GM21619 (cell line): ENCODE results near the gene PMPCA.

Experiments used
- ATAC-seq: cut with Tn5 transposase; IDR thresholded peaks from one replicate; pipeline ENCODE4 v1.9.1; 2021; ENCODE audit not compliant: unreplicated experiment

PMPCA gene

GRCh38 chr9:136373300-136374182 is 36.9 kb upstream of the PMPCA start, which contains the start of gene CARD9:
TSS of gene CARD9 (minus strand) at chr9:136373669. CDS start at chr9:136372078, 1,591 bp downstream.
- no peak for ATAC-seq

- ATAC-seq: no peak
These were observed 36.3 kb upstream of the PMPCA start for GRCh38 chr9:136374183-136374575.

GRCh38 chr9:136375096-136375495 is 35.4 kb upstream of the PMPCA start:
- ATAC-seq: no peak

GRCh38 chr9:136376457-136376856 is 34.0 kb upstream of the PMPCA start:
- ATAC-seq: no peak

- no peak for ATAC-seq
These were observed 32.9 kb upstream of the PMPCA start for GRCh38 chr9:136377341-136378169.

GRCh38 chr9:136378170-136379002 is 32.1 kb upstream of the PMPCA start:
- ATAC-seq: no peak

GRCh38 chr9:136379003-136379287 is 31.5 kb upstream of the PMPCA start:
- no peak for ATAC-seq

- no peak for ATAC-seq
These were observed 31.1 kb upstream of the PMPCA start for GRCh38 chr9:136379401-136379800.

- ATAC-seq: no peak
These were observed 30.6 kb upstream of the PMPCA start for GRCh38 chr9:136379891-136380290.

GRCh38 chr9:136380381-136380780 is 30.1 kb upstream of the PMPCA start:
- no peak for ATAC-seq

GRCh38 chr9:136381311-136381710 is 29.1 kb upstream of the PMPCA start:
- ATAC-seq: no peak

GRCh38 chr9:136381966-136382513 is 28.4 kb upstream of the PMPCA start:
- no peak for ATAC-seq

GRCh38 chr9:136383436-136383835 is 27.0 kb upstream of the PMPCA start:
- no peak for ATAC-seq

GRCh38 chr9:136385015-136385414 is 25.4 kb upstream of the PMPCA start:
- no peak for ATAC-seq

- ATAC-seq: no peak
These were observed 24.4 kb upstream of the PMPCA start for GRCh38 chr9:136386018-136386417.

- no peak for ATAC-seq
These were observed 23.2 kb upstream of the PMPCA start for GRCh38 chr9:136387217-136387616.

GRCh38 chr9:136389396-136389795 is 21.1 kb upstream of the PMPCA start:
- ATAC-seq: no peak

- ATAC-seq: no peak
These were observed 18.5 kb upstream of the PMPCA start for GRCh38 chr9:136391737-136392537.

- no peak for ATAC-seq
These were observed 17.7 kb upstream of the PMPCA start for GRCh38 chr9:136392538-136393449.
